MCF 10A (cell line): Measurements from ENCODE around the gene TAF1. TPM values are rescaled to one million over a fixed set of nuclear protein-coding genes. Genes with fewer than 3 reads are reported as not detected.
"Not testable (repeated sequence)": the region's sequence is repeated elsewhere in the genome, so short reads cannot be mapped to it uniquely, and the experiment has no call there.

Experiments used
- BruUV-seq: library from RNA; stranded (reverse); fragments of 400-500 nt; replicated peaks from 2 replicates; lab custom pipeline; 2021; lab: Mats Ljungman, UMichigan
- CTCF ChIA-PET: fragments of 300-600 bp; sonication (Branson Sonifier 250); formaldehyde crosslinking; extraction: SDS; loops from one replicate; lab custom pipeline; 2021; ENCODE audit warnings: antibody characterized with exemption, inconsistent platforms; lab: Yijun Ruan, JAX
- POLR2A ChIA-PET: fragments of 300-600, 350-650 bp; sonication (Branson Sonifier 250); formaldehyde crosslinking; extraction: SDS; loops from one replicate; lab custom pipeline; 2020; ENCODE audit warnings: antibody characterized with exemption, inconsistent platforms; lab: Yijun Ruan, JAX
- DNase-seq: peaks from one replicate; pipeline ENCODE4 v3.0.0-alpha.2; 2018; ENCODE audit not compliant: unreplicated experiment
- H3K27ac Mint-ChIP-seq: one replicate; pipeline ENCODE4 v1.8.0; 2022; ENCODE audit warnings: mild to moderate bottlenecking, low read depth, mixed read lengths; ENCODE audit not compliant: unreplicated experiment
- H3K27me3 Mint-ChIP-seq: one replicate; pipeline ENCODE4 v1.8.0; 2022; ENCODE audit warnings: mixed read lengths; ENCODE audit not compliant: insufficient read depth, unreplicated experiment
- H3K36me3 Mint-ChIP-seq: one replicate; pipeline ENCODE4 v1.8.0; 2022; ENCODE audit warnings: mild to moderate bottlenecking, moderate library complexity, mixed read lengths; ENCODE audit not compliant: insufficient read depth, unreplicated experiment
- H3K4me1 Mint-ChIP-seq: one replicate; pipeline ENCODE4 v1.8.0; 2022; ENCODE audit warnings: mixed read lengths; ENCODE audit not compliant: insufficient read depth, unreplicated experiment
- H3K4me3 Mint-ChIP-seq: one replicate; pipeline ENCODE4 v1.8.0; 2022; ENCODE audit warnings: mild to moderate bottlenecking, moderate library complexity, mixed read lengths; ENCODE audit not compliant: unreplicated experiment
- H3K9me3 Mint-ChIP-seq: one replicate; pipeline ENCODE4 v1.8.0; 2022; ENCODE audit warnings: mixed read lengths; ENCODE audit not compliant: unreplicated experiment
- intact Hi-C: fragments of 100-400 bp; cut with micrococcal nuclease; formaldehyde crosslinking; loops from 2 replicates; pipeline ENCODE4 v1.14.1; 2022
- total RNA-seq: library from RNA; stranded (reverse); gene quantifications from 2 replicates; pipeline ENCODE4 v1.2.3, GENCODE V29; 2022
- TF ChIP-seq, protein P1 (sequence below): fragments of 200-600 bp; IDR thresholded peaks from one replicate; pipeline ENCODE4 v1.8.0; 2022; ENCODE audit warnings: antibody characterized with exemption, mild to moderate bottlenecking; ENCODE audit not compliant: unreplicated experiment

Gene TAF1
- total RNA-seq, 1 experiment from 2014 or later: 34.9 TPM

- DNase-seq: no peak
- intact Hi-C loops: no loop called here
- H3K36me3 Mint-ChIP-seq: no peaks in the 10 kb centered on the region
- ChIA-PET CTCF (no interaction called here), POLR2A (no interaction called here)
- no peaks in the 10 kb centered on the region for H3K9me3 Mint-ChIP-seq
- H3K27ac Mint-ChIP-seq: no peak overlapping the region
- BruUV-seq: no TSS peak
- H3K4me1 Mint-ChIP-seq: no peaks in the 10 kb centered on the region
- no peak overlapping the region for H3K4me3 Mint-ChIP-seq
- no peaks in the 10 kb centered on the region for H3K27me3 Mint-ChIP-seq
- TF ChIP-seq, protein P1, sequence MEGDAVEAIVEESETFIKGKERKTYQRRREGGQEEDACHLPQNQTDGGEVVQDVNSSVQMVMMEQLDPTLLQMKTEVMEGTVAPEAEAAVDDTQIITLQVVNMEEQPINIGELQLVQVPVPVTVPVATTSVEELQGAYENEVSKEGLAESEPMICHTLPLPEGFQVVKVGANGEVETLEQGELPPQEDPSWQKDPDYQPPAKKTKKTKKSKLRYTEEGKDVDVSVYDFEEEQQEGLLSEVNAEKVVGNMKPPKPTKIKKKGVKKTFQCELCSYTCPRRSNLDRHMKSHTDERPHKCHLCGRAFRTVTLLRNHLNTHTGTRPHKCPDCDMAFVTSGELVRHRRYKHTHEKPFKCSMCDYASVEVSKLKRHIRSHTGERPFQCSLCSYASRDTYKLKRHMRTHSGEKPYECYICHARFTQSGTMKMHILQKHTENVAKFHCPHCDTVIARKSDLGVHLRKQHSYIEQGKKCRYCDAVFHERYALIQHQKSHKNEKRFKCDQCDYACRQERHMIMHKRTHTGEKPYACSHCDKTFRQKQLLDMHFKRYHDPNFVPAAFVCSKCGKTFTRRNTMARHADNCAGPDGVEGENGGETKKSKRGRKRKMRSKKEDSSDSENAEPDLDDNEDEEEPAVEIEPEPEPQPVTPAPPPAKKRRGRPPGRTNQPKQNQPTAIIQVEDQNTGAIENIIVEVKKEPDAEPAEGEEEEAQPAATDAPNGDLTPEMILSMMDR: no peak
Measured at GRCh38 chrX:71326394-71326793, 39.8 kb upstream of the TAF1 start.

DNA sequence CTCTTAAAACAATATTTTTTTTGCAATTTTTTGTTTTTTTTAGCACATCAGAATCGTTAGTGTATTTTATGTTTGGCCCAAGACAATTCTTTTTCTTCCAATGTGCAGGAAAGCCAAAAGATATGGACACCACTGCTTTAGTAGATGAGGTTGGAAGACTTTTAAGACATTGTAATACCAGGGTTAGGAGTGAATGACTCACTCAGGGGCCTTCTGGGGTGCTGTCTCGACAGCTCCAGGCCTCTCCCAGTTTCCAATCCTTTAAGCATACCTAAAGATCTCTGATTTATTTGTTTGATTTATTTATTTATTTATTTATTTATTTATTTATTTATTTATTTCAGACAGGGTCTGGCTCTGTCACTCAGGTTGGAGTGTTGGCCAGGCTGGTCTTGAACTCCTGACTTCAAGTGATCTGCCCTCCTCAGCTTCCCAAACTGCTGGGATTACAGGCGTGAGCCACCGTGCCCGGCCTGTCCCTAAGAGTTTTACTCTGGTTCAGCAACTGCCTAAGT is 16.9 kb upstream of the TAF1 start:
- H3K36me3 Mint-ChIP-seq, H3K27me3 Mint-ChIP-seq, POLR2A ChIA-PET, H3K9me3 Mint-ChIP-seq, intact Hi-C loops, DNase-seq, H3K4me3 Mint-ChIP-seq, CTCF ChIA-PET, H3K4me1 Mint-ChIP-seq, H3K27ac Mint-ChIP-seq, BruUV-seq: not testable (repeated sequence)

DNA sequence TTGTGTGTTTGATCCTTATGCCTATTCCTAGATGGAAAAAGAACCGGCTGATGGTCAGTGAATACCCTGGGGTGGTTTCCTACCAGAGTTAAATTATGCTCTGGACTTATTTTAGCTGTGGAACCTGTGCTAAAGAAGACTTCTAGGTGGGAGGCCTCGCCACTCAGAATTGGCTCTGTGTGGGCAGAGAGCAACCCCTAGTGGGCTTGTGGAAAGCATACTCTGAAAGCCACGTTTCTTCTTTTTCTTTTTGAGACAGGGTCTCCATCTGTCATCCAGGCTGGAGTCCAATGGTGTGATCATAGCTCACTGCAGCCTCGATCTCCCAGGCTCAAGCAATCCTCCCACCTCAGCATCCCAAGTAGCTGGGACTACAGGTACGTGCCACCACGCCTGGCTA is 16.3 kb upstream of the TAF1 start:
- BruUV-seq, H3K4me1 Mint-ChIP-seq, H3K36me3 Mint-ChIP-seq, H3K27me3 Mint-ChIP-seq, H3K27ac Mint-ChIP-seq, H3K4me3 Mint-ChIP-seq, DNase-seq, CTCF ChIA-PET, POLR2A ChIA-PET, H3K9me3 Mint-ChIP-seq, intact Hi-C loops: not testable (repeated sequence)

GRCh38 chrX:71352439-71352838 is 13.7 kb upstream of the TAF1 start:
- H3K36me3 Mint-ChIP-seq, H3K27ac Mint-ChIP-seq: not testable (repeated sequence)
- POLR2A ChIA-PET: interaction anchor here (1.1 kb wide), 1 partner anchor 13 kb away, joined by 6 read pairs; the partner anchor contains the start of gene TAF1

GRCh38 chrX:71364221-71364620 is 1.9 kb upstream of the TAF1 start:
- DNase-seq: no peak
- Mint-ChIP-seq H3K9me3 (no peaks in the 10 kb centered on the region), H3K36me3 (peaks cover 19% of the 10 kb centered on the region), H3K27ac (no peak overlapping the region), H3K4me1 (peaks cover 5% of the 10 kb centered on the region), H3K27me3 (no peaks in the 10 kb centered on the region), H3K4me3 (peak overlapping the region; percentile 96)
- no TSS peak for BruUV-seq
- POLR2A ChIA-PET: interaction anchor here (2.6 kb wide), 1 partner anchor 109 kb away, joined by 23 read pairs; the partner anchor contains the start of gene ZMYM3
- intact Hi-C loops: no loop called here
- CTCF ChIA-PET: no interaction called here
- TF ChIP-seq, protein P1: no peak

More at GRCh38 chrX:71352439-71352838, 13.7 kb upstream of the TAF1 start:
- H3K27me3 Mint-ChIP-seq, DNase-seq, intact Hi-C loops, BruUV-seq, CTCF ChIA-PET, H3K9me3 Mint-ChIP-seq, H3K4me3 Mint-ChIP-seq, H3K4me1 Mint-ChIP-seq: not testable (repeated sequence)
